Mesothelial cell of epicardium (in vitro differentiated cells): ENCODE data around the gene PARD3. TPM values are rescaled to one million over a fixed set of nuclear protein-coding genes. Genes with fewer than 3 reads are reported as not detected.

Experiments
- DNase-seq, 2 experiments: peaks; one replicate each; pipeline ENCODE4 v3.0.0; 2021; ENCODE audit warnings: low spot score in 2 of 2; ENCODE audit not compliant: unreplicated experiment in 2 of 2
- H3K27ac Mint-ChIP-seq: 2 replicates; pipeline ENCODE4 v1.8.0; 2021; ENCODE audit warnings: mixed read lengths
- H3K27me3 Mint-ChIP-seq: 2 replicates; pipeline ENCODE4 v1.8.0; 2021; ENCODE audit warnings: low read depth, mixed read lengths
- H3K36me3 Mint-ChIP-seq: 2 replicates; pipeline ENCODE4 v1.8.0; 2021; ENCODE audit warnings: mixed read lengths
- H3K4me1 Mint-ChIP-seq: 2 replicates; pipeline ENCODE4 v1.8.0; 2021; ENCODE audit warnings: mixed read lengths
- H3K4me3 Mint-ChIP-seq: 2 replicates; pipeline ENCODE4 v1.8.0; 2021; ENCODE audit warnings: mild to moderate bottlenecking, moderate library complexity, mixed read lengths
- H3K9me3 Mint-ChIP-seq: 2 replicates; pipeline ENCODE4 v1.8.0; 2021; ENCODE audit warnings: mixed read lengths
- total RNA-seq: library from RNA; stranded (reverse); gene quantifications from 3 replicates; pipeline ENCODE4 v1.2.1, GENCODE V29; 2021
- TF ChIP-seq, protein P1 (sequence below): fragments of 200-600 bp; sonication (generic); IDR thresholded peaks from one replicate; pipeline ENCODE4 v1.5.0; 2021; ENCODE audit warnings: antibody characterized with exemption; ENCODE audit not compliant: unreplicated experiment

The PARD3 gene
- total RNA-seq, 1 donor from 2014 or later, result 73.2 TPM

DNA sequence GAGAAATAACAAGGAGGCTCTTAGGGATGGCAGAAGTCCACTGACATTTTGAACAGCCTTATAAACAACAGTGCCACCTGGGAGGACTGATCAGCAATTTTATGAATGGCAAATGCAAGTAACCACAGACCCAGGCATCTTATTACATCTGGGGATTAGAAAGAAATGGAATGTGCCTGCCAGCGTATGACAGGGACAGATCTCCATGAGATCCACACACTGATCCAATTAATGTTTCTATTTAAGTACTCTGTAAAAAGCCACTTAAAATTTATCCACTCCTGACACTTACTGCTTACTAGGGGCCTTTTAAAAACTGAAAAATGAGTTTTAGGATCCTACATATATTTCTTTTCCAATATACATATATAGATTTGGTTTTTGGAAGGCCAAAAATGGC, 28.6 kb downstream of the PARD3 start:
- Mint-ChIP-seq H3K4me1 (peaks cover 50% of the 10 kb centered on the region), H3K36me3 (no peaks in the 10 kb centered on the region), H3K27me3 (no peaks in the 10 kb centered on the region), H3K4me3 (no peak overlapping the region), H3K9me3 (no peaks in the 10 kb centered on the region), H3K27ac (peak overlapping the region; percentile 10)
- TF ChIP-seq, protein P1, sequence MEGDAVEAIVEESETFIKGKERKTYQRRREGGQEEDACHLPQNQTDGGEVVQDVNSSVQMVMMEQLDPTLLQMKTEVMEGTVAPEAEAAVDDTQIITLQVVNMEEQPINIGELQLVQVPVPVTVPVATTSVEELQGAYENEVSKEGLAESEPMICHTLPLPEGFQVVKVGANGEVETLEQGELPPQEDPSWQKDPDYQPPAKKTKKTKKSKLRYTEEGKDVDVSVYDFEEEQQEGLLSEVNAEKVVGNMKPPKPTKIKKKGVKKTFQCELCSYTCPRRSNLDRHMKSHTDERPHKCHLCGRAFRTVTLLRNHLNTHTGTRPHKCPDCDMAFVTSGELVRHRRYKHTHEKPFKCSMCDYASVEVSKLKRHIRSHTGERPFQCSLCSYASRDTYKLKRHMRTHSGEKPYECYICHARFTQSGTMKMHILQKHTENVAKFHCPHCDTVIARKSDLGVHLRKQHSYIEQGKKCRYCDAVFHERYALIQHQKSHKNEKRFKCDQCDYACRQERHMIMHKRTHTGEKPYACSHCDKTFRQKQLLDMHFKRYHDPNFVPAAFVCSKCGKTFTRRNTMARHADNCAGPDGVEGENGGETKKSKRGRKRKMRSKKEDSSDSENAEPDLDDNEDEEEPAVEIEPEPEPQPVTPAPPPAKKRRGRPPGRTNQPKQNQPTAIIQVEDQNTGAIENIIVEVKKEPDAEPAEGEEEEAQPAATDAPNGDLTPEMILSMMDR, result no peak
- no peak for DNase-seq

DNA sequence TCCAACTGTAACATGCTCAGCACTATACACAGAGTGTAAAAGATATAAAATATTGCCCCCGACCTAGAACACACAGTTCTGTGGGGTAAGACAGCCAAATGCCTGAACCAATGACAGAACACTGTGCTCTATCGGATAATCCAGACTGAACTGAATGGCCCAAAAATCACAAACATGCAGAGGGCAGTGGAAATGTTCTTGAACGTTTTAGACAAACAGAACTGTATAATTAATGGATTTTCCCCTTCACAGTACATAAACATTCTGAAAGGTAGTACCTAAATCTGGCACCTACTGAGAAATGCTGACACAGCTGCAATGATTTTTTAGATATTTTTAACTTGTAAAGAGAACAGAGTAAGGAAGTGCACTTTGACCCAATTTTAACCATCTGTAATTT, 33.4 kb downstream of the PARD3 start:
- Mint-ChIP-seq H3K27ac (peak overlapping the region; percentile 93), H3K4me1 (peaks cover 56% of the 10 kb centered on the region)

DNA sequence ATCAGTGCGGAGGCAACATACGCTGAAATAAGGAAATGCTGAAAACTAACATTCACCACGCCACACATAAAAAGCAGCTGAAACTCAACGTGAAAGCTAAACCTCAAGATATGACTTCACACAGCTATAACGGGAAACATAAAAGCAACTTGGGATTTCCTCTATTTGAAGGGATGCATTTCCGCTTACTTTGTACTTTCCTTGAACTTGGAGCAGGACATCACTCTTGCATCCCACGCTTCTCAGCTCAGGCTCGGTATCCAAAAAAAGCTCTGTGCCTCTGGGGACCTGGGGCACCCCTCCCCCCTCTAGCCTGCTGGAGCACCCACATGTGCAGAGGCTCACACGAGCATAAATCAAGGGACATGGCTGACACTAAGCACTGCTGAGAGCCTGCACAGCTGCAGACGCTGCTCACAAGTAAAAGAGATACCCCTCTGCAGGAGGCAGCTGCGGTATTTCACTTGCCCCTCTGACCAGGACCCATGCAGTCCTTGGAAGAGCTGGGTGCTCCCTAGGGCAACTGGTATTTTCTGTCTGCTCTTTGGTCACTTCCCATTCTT, 34.2 kb downstream of the PARD3 start:
- peaks cover 54% of the 10 kb centered on the region for H3K4me1 Mint-ChIP-seq
- H3K27me3 Mint-ChIP-seq, result no peaks in the 10 kb centered on the region
- no peaks in the 10 kb centered on the region for H3K9me3 Mint-ChIP-seq
- peak overlapping the region; percentile 52 for H3K4me3 Mint-ChIP-seq
- TF ChIP-seq, protein P1, result no peak
- no peaks in the 10 kb centered on the region for H3K36me3 Mint-ChIP-seq
- peak in 1 of 2 experiments; percentile 43 for DNase-seq
- H3K27ac Mint-ChIP-seq, result peak overlapping the region; percentile 93

More for the DNA sequence above, 33.4 kb downstream of the PARD3 start:
- no peaks in the 10 kb centered on the region for H3K36me3 Mint-ChIP-seq
- DNase-seq, result no peak
- H3K4me3 Mint-ChIP-seq, result no peak overlapping the region
- no peaks in the 10 kb centered on the region for H3K9me3 Mint-ChIP-seq
- no peaks in the 10 kb centered on the region for H3K27me3 Mint-ChIP-seq
- TF ChIP-seq, protein P1, result no peak

DNA sequence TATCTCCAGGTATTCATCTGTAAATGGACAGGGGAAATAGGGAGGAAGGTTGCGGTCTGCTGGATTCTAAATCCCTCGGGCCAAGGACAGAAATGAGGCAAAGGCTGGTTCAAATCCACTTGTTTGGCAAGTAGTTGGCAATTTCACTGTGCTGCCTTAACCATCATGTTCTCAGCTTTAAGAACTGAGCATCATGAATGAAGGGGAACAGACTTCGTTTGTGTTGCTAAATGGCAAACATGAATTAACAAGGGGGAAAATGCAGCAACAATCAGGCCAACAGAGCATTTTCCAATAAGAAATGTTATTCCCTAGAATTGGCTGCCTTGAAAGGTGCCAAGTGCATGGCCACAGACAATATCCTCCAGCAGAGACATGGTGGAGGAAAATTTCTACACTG, 36.9 kb downstream of the PARD3 start:
- Mint-ChIP-seq H3K27me3 (no peaks in the 10 kb centered on the region), H3K36me3 (no peaks in the 10 kb centered on the region), H3K4me1 (peaks cover 50% of the 10 kb centered on the region), H3K4me3 (no peak overlapping the region), H3K9me3 (no peaks in the 10 kb centered on the region), H3K27ac (no peak overlapping the region)
- TF ChIP-seq, protein P1, result no peak
- DNase-seq, result no peak

DNA sequence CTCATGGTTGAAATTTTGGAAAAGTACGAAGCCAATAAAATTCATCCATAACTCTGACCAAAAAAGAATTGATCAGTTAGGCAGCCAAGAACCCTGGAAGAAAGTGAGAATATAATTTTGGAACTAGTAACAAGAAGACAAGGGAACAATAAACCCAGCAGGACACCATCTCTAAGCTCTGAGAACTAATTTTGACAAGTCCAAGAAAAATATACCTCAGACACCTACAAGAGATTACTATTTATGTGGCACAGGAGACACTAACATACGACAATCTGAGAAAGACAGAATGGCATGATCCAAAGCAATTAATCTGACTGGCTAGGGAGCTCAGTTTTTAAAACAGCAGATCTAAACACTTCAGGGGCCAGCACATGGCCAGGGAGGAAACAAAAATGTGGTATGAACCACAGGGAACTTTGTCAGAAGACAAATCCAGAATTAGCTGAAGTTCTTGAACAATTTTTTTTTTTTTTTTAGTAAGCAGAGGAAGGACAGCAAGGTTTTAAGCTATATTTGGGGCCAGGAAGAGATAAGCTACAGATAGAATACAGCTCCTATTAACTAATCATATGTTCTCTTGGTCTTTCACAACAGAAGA, 38.9 kb downstream of the PARD3 start:
- Mint-ChIP-seq H3K4me3 (no peak overlapping the region), H3K9me3 (no peaks in the 10 kb centered on the region), H3K27me3 (no peaks in the 10 kb centered on the region), H3K4me1 (peaks cover 44% of the 10 kb centered on the region), H3K27ac (peak overlapping the region; percentile 78), H3K36me3 (no peaks in the 10 kb centered on the region)
- TF ChIP-seq, protein P1, result no peak
- DNase-seq, result no peak
